HepG2 (cell line): Measurements from ENCODE around the gene TMEM131L. TPM values are rescaled to one million over a fixed set of nuclear protein-coding genes. Genes with fewer than 3 reads are reported as not detected.

Experiments used
- ATAC-seq: fragments of 200-7000 bp; cut with Tn5 transposase; 3 replicates; pipeline ENCODE4 v1.9.1; 2020; ENCODE audit warnings: mild to moderate bottlenecking, moderate library complexity
- BruUV-seq: library from RNA; stranded (reverse); fragments of 400-500 nt; replicated peaks from 2 replicates; lab custom pipeline; 2021; lab: Mats Ljungman, UMichigan
- CTCF ChIA-PET: fragments of 300-600 bp; formaldehyde crosslinking; extraction: SDS; loops from one replicate; lab custom pipeline; 2021; ENCODE audit warnings: low total read pairs, inconsistent platforms, low intra/inter-chr PET ratio; lab: Yijun Ruan, JAX
- POLR2A ChIA-PET: fragments of 350-600 bp; sonication (Branson Sonifier 250); formaldehyde crosslinking; loops from one replicate; lab custom pipeline; 2020; ENCODE audit warnings: antibody characterized with exemption, inconsistent platforms; lab: Yijun Ruan, JAX
- DNase-seq: peaks from one replicate; pipeline ENCODE4 v3.0.0-alpha.2; 2015; ENCODE audit warnings: low spot score
- FAIRE-seq: peaks from 3 replicates; lab custom pipeline; 2011; peaks lifted over from hg19 to GRCh38; lab: Jason Lieb, UNC
- H2AFZ ChIP-seq: one replicate; pipeline ENCODE4 v1.6.1; 2011; ENCODE audit warnings: low read length, inconsistent platforms
- H3K27ac ChIP-seq: fragments of 300-600 bp; 3 replicates; pipeline ENCODE4 v1.8.0; 2011; ENCODE audit warnings: mixed run types, mild to moderate bottlenecking, mixed read lengths, low read length, inconsistent platforms; ENCODE audit not compliant: insufficient read depth; ENCODE audit errors: extremely low read length
- H3K27me3 ChIP-seq, 2 experiments: fragments of 200-600 bp in 1 of 2; 2 replicates in 1 of 2; 3 replicates in 1 of 2; pipeline versions ENCODE4 v1.6.0 to v1.8.0; 2011; ENCODE audit warnings: low read length in 2 of 2, mild to moderate bottlenecking in 2 of 2, moderate library complexity in 2 of 2, inconsistent platforms in 1 of 2; ENCODE audit not compliant: insufficient read depth in 2 of 2, control insufficient read depth in 1 of 2
- H3K36me3 ChIP-seq, 2 experiments: fragments of 200-600 bp in 1 of 2; replicated peaks in 1 of 2; 2 replicates in 1 of 2; 3 replicates in 1 of 2; pipeline versions ENCODE4 v1.5.1 to v1.8.0; 2011; ENCODE audit warnings: low read length in 2 of 2, inconsistent platforms in 1 of 2; ENCODE audit not compliant: insufficient read depth in 2 of 2, control insufficient read depth in 1 of 2
- H3K4me1 ChIP-seq: 2 replicates; pipeline ENCODE4 v1.5.1; 2012; ENCODE audit warnings: low read length, inconsistent platforms; ENCODE audit not compliant: insufficient read depth
- H3K4me2 ChIP-seq: 2 replicates; pipeline ENCODE4 v1.6.0; 2011; ENCODE audit warnings: low read depth, low read length, inconsistent platforms
- H3K4me3 ChIP-seq, 3 experiments: fragments of 200-600 bp in 1 of 3; sonication (generic), shearing (Covaris generic) in 1 of 3; replicated peaks in 1 of 3; 2 replicates each; pipeline ENCODE4 v1.5.1; 2011 to 2016; ENCODE audit warnings: low read length in 3 of 3, inconsistent platforms in 2 of 3, low read depth in 2 of 3, mild to moderate bottlenecking in 2 of 3, control low read depth in 1 of 3, mixed read lengths in 1 of 3; ENCODE audit not compliant: insufficient read depth in 1 of 3
- H3K79me2 ChIP-seq: one replicate; pipeline ENCODE4 v1.6.1; 2011; ENCODE audit warnings: low read length, inconsistent platforms; ENCODE audit not compliant: insufficient read depth
- H3K9ac ChIP-seq: 2 replicates; pipeline ENCODE4 v1.6.0; 2011; ENCODE audit warnings: mild to moderate bottlenecking, low read depth, low read length, inconsistent platforms; ENCODE audit not compliant: insufficient read depth
- H3K9me3 ChIP-seq: 2 replicates; pipeline ENCODE4 v1.5.1; 2012; ENCODE audit warnings: mild to moderate bottlenecking, low read length
- H4K20me1 ChIP-seq: 2 replicates; pipeline ENCODE4 v1.6.0; 2011; ENCODE audit warnings: inconsistent platforms, mild to moderate bottlenecking, low read length, moderate library complexity; ENCODE audit not compliant: insufficient read depth
- AGO2 ChIP-seq: fragments of 200-400 bp; formaldehyde crosslinking; optimal IDR thresholded peaks from 2 replicates; pipeline ENCODE3; 2017; ENCODE audit warnings: mild to moderate bottlenecking, low read depth, low read length, moderate library complexity
- MED8 ChIP-seq: sonication (generic); formaldehyde crosslinking; IDR thresholded peaks from 2 replicates; pipeline ENCODE4 v1.8.1; 2023; ENCODE audit warnings: mild to moderate bottlenecking, missing genetic modification reagents; ENCODE audit not compliant: insufficient replicate concordance
- NRL ChIP-seq: sonication (generic); formaldehyde crosslinking; IDR thresholded peaks from 2 replicates; pipeline ENCODE4 v1.5.0; 2020; ENCODE audit warnings: missing genetic modification reagents, mild to moderate bottlenecking, moderate library complexity, borderline replicate concordance
- RFX3 ChIP-seq: IDR thresholded peaks from 2 replicates; pipeline ENCODE4 v1.6.1; 2016; ENCODE audit warnings: missing biosample characterization, missing genetic modification reagents
- SRY ChIP-seq: sonication (generic); formaldehyde crosslinking; IDR thresholded peaks from 2 replicates; pipeline ENCODE4 v1.8.0; 2022; ENCODE audit warnings: mild to moderate bottlenecking, missing genetic modification reagents
- SSRP1 ChIP-seq: IDR thresholded peaks from 2 replicates; pipeline ENCODE4 v1.6.1; 2016; ENCODE audit warnings: control low read depth
- ZBTB42 ChIP-seq: sonication (generic); formaldehyde crosslinking; IDR thresholded peaks from 2 replicates; pipeline ENCODE4 v1.5.0; 2020; ENCODE audit warnings: mild to moderate bottlenecking, missing genetic modification reagents
- ZNF235 ChIP-seq: sonication (generic); formaldehyde crosslinking; IDR thresholded peaks from 2 replicates; pipeline ENCODE4 v1.8.1; 2023; ENCODE audit warnings: mild to moderate bottlenecking, missing genetic modification reagents, borderline replicate concordance
- ZNF44 ChIP-seq: sonication (generic); formaldehyde crosslinking; IDR thresholded peaks from 2 replicates; pipeline ENCODE4 v1.5.1; 2020; ENCODE audit warnings: mild to moderate bottlenecking, missing genetic modification reagents
- ZNF878 ChIP-seq: sonication (generic); formaldehyde crosslinking; IDR thresholded peaks from 2 replicates; pipeline ENCODE4 v1.8.1; 2023; ENCODE audit warnings: mild to moderate bottlenecking, missing genetic modification reagents, moderate library complexity
- ZSCAN22 ChIP-seq: sonication (generic); formaldehyde crosslinking; IDR thresholded peaks from 2 replicates; pipeline ENCODE4 v1.4.0; 2020; ENCODE audit warnings: mild to moderate bottlenecking, missing genetic modification reagents
- WGBS: methylation state at CpG from one replicate; pipeline ENCODE4 v1.1.6; 2017; ENCODE audit warnings: low lambda C conversion rate; 5-methylcytosine and 5-hydroxymethylcytosine counted together
- in situ Hi-C: cut with HindIII; loops from 2 replicates; pipeline ENCODE4 v1.10.0; 2017; ENCODE audit warnings: low pct_unique_long_range_greater_than_20kb; ENCODE audit not compliant: extremely low pct_ligation_motif_present
- intact Hi-C: fragments of 100-400 bp; cut with micrococcal nuclease; formaldehyde crosslinking; loops from one replicate; pipeline ENCODE4 v1.10.0; 2022; ENCODE audit not compliant: unreplicated experiment
- polyA plus RNA-seq, 8 experiments: library from polyadenylated mRNA; depleted of rRNA in 3 of 8; stranded (reverse) in 7 of 8; unstranded in 1 of 8; fragments of >200 nt; fragmentation: Illumina TruSeq in 4 of 8; extraction: Trizol in 4 of 8; gene quantifications; 2 replicates each; pipeline versions ENCODE4 v1.2.1 to v1.2.3, GENCODE V29; 2011 to 2016; ENCODE audit warnings: low read depth in 4 of 8, missing spikeins in 1 of 8, mixed read lengths in 1 of 8; ENCODE audit not compliant: insufficient read depth in 1 of 8
- total RNA-seq, 5 experiments: library from RNA; depleted of rRNA; stranded (reverse); fragments of >200 nt; fragmentation: Illumina TruSeq; extraction: Trizol; gene quantifications; 2 replicates each; pipeline ENCODE4 v1.2.3, GENCODE V29; 2016; ENCODE audit warnings: low read depth in 1 of 5

The TMEM131L gene
- total and polyA plus RNA-seq, 2 of the 13 experiments (the other 11 are each of a cell fraction or from before 2014, with no cell fraction given): 2.2 to 4.5 TPM

GRCh38 chr4:153531976-153532626, 65.9 kb downstream of the TMEM131L start (continued):
- TF ChIP-seq ZNF235 (CRISPR knock-in tag): no peak

GRCh38 chr4:153532636-153533035, 66.5 kb downstream of the TMEM131L start:
- in situ Hi-C loops (no loop called here), intact Hi-C loops (no loop called here)
- DNase-seq (no peak), FAIRE-seq (no peak), ATAC-seq (no peak)
- WGBS: 91% methylated on average over 6 of the region's 6 CpGs
- TF ChIP-seq SSRP1 (CRISPR knock-in tag) (no peak), RFX3 (CRISPR knock-in tag) (no peak), MED8 (CRISPR knock-in tag) (no peak), ZNF44 (CRISPR knock-in tag) (no peak), ZSCAN22 (no peak), SRY (CRISPR knock-in tag) (no peak), ZBTB42 (CRISPR knock-in tag) (no peak), AGO2 (no peak), NRL (CRISPR knock-in tag) (no peak), ZNF878 (CRISPR knock-in tag) (no peak)
- Histone ChIP-seq H3K9ac (no peak overlapping the region), H3K27me3 (no peaks in the 10 kb centered on the region), H4K20me1 (no peaks in the 10 kb centered on the region), H3K4me1 (no peaks in the 10 kb centered on the region), H3K79me2 (no peaks in the 10 kb centered on the region), H3K4me3 (no peak overlapping the region), H3K27ac (no peak overlapping the region), H3K36me3 (no peaks in the 10 kb centered on the region), H2AFZ (no peak overlapping the region), H3K9me3 (no peaks in the 10 kb centered on the region), H3K4me2 (no peak overlapping the region)
- no TSS peak for BruUV-seq
- ChIA-PET CTCF (no interaction called here), POLR2A (no interaction called here)
